ENCODE data around the gene KLB. TPM values are rescaled to one million over a fixed set of nuclear protein-coding genes. Genes with fewer than 3 reads are reported as not detected.

Gene KLB
- polyA plus RNA-seq, 1 donor (not counting 4 experiments of a cell fraction or from before 2014, with no cell fraction given): not detected

DNA sequence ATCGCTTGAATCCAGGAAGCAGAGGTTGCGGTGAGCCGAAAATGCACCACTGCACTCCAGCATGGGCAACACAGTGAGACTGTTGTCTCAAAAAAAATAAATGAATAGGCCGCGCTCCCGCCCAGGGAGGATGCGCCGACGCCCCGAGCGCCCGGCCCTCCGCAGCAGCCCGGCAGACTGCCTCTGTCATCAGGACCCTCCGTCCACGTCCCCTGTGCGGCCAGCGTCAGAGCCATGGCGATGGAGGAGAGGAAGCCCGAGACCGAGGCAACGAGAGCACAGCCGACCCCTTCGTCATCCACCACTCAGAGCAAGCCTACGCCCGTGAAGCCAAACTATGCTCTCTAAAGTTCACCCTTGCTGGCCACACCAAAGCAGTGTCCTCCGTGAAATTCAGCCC, 73.5 kb downstream of the KLB start:
- Histone ChIP-seq H3K27me3 (ENCODE audit: control insufficient read depth, extremely low read depth, insufficient read depth, low read length) (no peaks in the 10 kb centered on the region), H3K4me3 (ENCODE audit: control insufficient read depth in 2 of 3, extremely low read depth in 1 of 3, insufficient read depth in 2 of 3, low read depth in 1 of 3, low read length in 3 of 3) (no peak overlapping the region), H3K79me2 (ENCODE audit: control insufficient read depth, insufficient read depth, low read length) (no peaks in the 10 kb centered on the region), H3K27ac (ENCODE audit: control insufficient read depth, insufficient read depth, low read length) (no peak overlapping the region), H3K9ac (ENCODE audit: control insufficient read depth, extremely low read depth, insufficient read depth, low read length) (no peak overlapping the region), H2AFZ (ENCODE audit: control insufficient read depth, low read length) (no peak overlapping the region), H3K4me1 (ENCODE audit: control insufficient read depth, extremely low read depth, insufficient read depth, low read length) (no peaks in the 10 kb centered on the region), H3K36me3 (ENCODE audit: control insufficient read depth in 2 of 2, extremely low read depth in 1 of 2, insufficient read depth in 2 of 2, low read length in 2 of 2) (no peaks in the 10 kb centered on the region), H3K9me1 (ENCODE audit: control insufficient read depth, extremely low read depth, insufficient read depth, low read length) (no peaks in the 10 kb centered on the region), H4K20me1 (ENCODE audit: control insufficient read depth, extremely low read depth, insufficient read depth, low read length) (no peaks in the 10 kb centered on the region), H3K9me3 (ENCODE audit: control insufficient read depth, low read depth, low read length) (no peaks in the 10 kb centered on the region), H3K4me2 (ENCODE audit: control insufficient read depth, extremely low read depth, insufficient read depth, low read depth, low read length) (no peak overlapping the region)
- TF ChIP-seq EZH2 (IDR thresholded peaks at IDR 0.05; ENCODE audit: low read length): no peak
- TF ChIP-seq, protein P1, sequence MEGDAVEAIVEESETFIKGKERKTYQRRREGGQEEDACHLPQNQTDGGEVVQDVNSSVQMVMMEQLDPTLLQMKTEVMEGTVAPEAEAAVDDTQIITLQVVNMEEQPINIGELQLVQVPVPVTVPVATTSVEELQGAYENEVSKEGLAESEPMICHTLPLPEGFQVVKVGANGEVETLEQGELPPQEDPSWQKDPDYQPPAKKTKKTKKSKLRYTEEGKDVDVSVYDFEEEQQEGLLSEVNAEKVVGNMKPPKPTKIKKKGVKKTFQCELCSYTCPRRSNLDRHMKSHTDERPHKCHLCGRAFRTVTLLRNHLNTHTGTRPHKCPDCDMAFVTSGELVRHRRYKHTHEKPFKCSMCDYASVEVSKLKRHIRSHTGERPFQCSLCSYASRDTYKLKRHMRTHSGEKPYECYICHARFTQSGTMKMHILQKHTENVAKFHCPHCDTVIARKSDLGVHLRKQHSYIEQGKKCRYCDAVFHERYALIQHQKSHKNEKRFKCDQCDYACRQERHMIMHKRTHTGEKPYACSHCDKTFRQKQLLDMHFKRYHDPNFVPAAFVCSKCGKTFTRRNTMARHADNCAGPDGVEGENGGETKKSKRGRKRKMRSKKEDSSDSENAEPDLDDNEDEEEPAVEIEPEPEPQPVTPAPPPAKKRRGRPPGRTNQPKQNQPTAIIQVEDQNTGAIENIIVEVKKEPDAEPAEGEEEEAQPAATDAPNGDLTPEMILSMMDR (optimal IDR thresholded peaks at IDR 0.05 in 1 of 3, IDR thresholded peaks at IDR 0.05 in 1 of 3, conservative IDR thresholded peaks at IDR 0.05 in 1 of 3; ENCODE audit: extremely low read depth in 1 of 3, insufficient read depth in 2 of 3, low read length in 3 of 3): no peak
- dilution Hi-C loops (cut with MboI; ENCODE audit: extremely low pct_ligation_motif_present, low sequenced_read_pairs): no loop called here
- no peak for DNase-seq (ENCODE audit: low read depth, low spot score)
- no peak for FAIRE-seq

DNA sequence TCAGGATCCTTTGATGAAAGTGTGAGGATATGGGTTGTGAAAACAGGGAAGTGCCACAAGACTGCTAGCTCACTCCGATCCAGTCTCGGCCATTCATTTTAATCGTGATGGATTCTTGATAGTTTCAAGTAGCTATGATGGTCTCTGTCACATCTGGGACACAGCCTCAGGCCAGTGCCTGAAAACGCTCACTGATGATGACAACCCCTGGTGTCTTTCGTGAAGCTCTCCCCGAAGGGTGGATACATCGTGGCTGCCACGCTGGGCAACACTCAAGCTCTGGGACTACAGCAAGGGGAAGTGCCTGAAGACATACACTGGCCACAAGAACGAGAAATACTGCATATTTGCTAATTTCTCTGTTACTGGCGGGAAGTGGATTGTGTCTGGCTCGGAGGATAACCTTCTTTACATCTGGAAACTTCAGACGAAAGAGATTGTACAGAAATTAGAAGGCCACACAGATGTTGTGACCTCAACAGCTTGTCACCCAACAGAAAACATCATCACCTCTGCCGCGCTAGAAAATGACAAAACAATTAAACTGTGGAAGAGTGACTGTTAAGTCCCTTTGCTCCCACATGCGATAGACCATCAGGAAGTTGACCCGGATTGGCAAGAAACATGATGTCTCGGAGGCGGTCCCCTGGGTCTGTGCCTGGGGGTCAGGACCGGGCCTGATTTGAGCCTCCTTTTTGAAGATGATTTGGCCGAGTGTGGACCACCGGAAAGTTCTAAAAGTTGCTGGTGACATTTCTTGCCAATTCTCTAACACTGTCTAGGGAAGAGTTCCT, 74.4 kb downstream of the KLB start:
- no peaks in the 10 kb centered on the region for H3K27me3 ChIP-seq (ENCODE audit: control insufficient read depth, extremely low read depth, insufficient read depth, low read length)
- no peak for FAIRE-seq
- no peak overlapping the region for H3K27ac ChIP-seq (ENCODE audit: control insufficient read depth, insufficient read depth, low read length)
- H2AFZ ChIP-seq (ENCODE audit: control insufficient read depth, low read length): no peak overlapping the region
- H3K36me3 ChIP-seq (ENCODE audit: control insufficient read depth in 2 of 2, extremely low read depth in 1 of 2, insufficient read depth in 2 of 2, low read length in 2 of 2): no peaks in the 10 kb centered on the region
- dilution Hi-C loops (cut with MboI; ENCODE audit: extremely low pct_ligation_motif_present, low sequenced_read_pairs): no loop called here
- H3K9ac ChIP-seq (ENCODE audit: control insufficient read depth, extremely low read depth, insufficient read depth, low read length): no peak overlapping the region
- H3K4me3 ChIP-seq (ENCODE audit: control insufficient read depth in 2 of 3, extremely low read depth in 1 of 3, insufficient read depth in 2 of 3, low read depth in 1 of 3, low read length in 3 of 3): no peak overlapping the region
- H3K9me1 ChIP-seq (ENCODE audit: control insufficient read depth, extremely low read depth, insufficient read depth, low read length): no peaks in the 10 kb centered on the region
- H3K79me2 ChIP-seq (ENCODE audit: control insufficient read depth, insufficient read depth, low read length): no peaks in the 10 kb centered on the region
- no peak for TF ChIP-seq EZH2 (IDR thresholded peaks at IDR 0.05; ENCODE audit: low read length)
- TF ChIP-seq, protein P1 (optimal IDR thresholded peaks at IDR 0.05 in 1 of 3, IDR thresholded peaks at IDR 0.05 in 1 of 3, conservative IDR thresholded peaks at IDR 0.05 in 1 of 3; ENCODE audit: extremely low read depth in 1 of 3, insufficient read depth in 2 of 3, low read length in 3 of 3): no peak
- no peak for DNase-seq (ENCODE audit: low read depth, low spot score)
- H3K4me2 ChIP-seq (ENCODE audit: control insufficient read depth, extremely low read depth, insufficient read depth, low read depth, low read length): no peak overlapping the region
- H3K9me3 ChIP-seq (ENCODE audit: control insufficient read depth, low read depth, low read length): no peaks in the 10 kb centered on the region
- H3K4me1 ChIP-seq (ENCODE audit: control insufficient read depth, extremely low read depth, insufficient read depth, low read length): no peaks in the 10 kb centered on the region
- no peaks in the 10 kb centered on the region for H4K20me1 ChIP-seq (ENCODE audit: control insufficient read depth, extremely low read depth, insufficient read depth, low read length)
